ENCODE results near the gene LPAR6.

DNA sequence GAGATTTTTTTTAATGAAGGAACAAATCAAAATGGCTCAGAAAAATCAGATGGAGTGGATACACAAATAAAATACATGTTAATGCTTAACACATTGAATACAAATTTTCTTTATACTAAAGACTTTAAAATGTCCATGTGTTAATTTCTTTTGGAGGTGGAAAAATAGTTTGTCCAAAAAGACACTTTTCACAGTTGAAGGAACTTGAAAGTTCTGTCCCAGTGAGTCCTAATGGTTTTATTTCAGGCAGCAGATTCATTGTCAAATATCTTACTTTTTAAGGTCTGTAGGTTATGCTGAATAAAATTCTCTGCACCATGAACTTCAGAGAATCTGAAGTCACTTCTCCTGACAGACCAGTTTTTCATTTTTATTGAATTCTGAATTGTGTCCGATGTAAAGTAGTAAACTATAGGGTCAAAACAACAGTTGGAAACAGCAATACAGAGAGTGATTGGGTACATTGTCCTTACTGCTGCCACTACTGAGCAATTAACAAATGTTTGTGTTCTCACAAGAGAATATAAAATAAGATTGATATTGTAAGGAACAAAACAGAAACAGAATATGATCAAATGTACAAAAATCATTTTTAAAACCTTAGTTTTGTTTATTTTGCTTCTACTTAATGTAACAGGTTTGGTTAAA is 1.6 kb downstream of the LPAR6 start:
- TF ChIP-seq, protein P1, sequence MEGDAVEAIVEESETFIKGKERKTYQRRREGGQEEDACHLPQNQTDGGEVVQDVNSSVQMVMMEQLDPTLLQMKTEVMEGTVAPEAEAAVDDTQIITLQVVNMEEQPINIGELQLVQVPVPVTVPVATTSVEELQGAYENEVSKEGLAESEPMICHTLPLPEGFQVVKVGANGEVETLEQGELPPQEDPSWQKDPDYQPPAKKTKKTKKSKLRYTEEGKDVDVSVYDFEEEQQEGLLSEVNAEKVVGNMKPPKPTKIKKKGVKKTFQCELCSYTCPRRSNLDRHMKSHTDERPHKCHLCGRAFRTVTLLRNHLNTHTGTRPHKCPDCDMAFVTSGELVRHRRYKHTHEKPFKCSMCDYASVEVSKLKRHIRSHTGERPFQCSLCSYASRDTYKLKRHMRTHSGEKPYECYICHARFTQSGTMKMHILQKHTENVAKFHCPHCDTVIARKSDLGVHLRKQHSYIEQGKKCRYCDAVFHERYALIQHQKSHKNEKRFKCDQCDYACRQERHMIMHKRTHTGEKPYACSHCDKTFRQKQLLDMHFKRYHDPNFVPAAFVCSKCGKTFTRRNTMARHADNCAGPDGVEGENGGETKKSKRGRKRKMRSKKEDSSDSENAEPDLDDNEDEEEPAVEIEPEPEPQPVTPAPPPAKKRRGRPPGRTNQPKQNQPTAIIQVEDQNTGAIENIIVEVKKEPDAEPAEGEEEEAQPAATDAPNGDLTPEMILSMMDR (IDR thresholded peaks at IDR 0.05), result no peak
- TF ChIP-seq POLR2A (IDR thresholded peaks at IDR 0.05), result no peak
